Thyroid gland (tissue), 4 donors: ENCODE results near the gene PGAP3.

ENCODE experiments used
- POLR2A ChIP-seq, 2 donors: fragments of 450-650 bp; IDR thresholded peaks; one replicate each; pipeline ENCODE4 v1.6.1; 2017; ENCODE audit warnings: antibody characterized with exemption in 2 of 2, mild to moderate bottlenecking in 2 of 2, moderate library complexity in 1 of 2
- TF ChIP-seq, protein P1 (sequence below), 6 experiments: fragments of 200-600 bp in 3 of 6; fragments of 450-650 bp in 3 of 6; sonication (generic) in 3 of 6; IDR thresholded peaks; one replicate each; pipeline ENCODE4 v1.5.1; 2016 to 2019; ENCODE audit warnings: antibody characterized with exemption in 6 of 6, mild to moderate bottlenecking in 2 of 6, inconsistent platforms in 1 of 6, moderate library complexity in 1 of 6

GRCh38 chr17:39709319-39709997 lies 21.6 kb upstream of the PGAP3 start:
- TF ChIP-seq, protein P1, sequence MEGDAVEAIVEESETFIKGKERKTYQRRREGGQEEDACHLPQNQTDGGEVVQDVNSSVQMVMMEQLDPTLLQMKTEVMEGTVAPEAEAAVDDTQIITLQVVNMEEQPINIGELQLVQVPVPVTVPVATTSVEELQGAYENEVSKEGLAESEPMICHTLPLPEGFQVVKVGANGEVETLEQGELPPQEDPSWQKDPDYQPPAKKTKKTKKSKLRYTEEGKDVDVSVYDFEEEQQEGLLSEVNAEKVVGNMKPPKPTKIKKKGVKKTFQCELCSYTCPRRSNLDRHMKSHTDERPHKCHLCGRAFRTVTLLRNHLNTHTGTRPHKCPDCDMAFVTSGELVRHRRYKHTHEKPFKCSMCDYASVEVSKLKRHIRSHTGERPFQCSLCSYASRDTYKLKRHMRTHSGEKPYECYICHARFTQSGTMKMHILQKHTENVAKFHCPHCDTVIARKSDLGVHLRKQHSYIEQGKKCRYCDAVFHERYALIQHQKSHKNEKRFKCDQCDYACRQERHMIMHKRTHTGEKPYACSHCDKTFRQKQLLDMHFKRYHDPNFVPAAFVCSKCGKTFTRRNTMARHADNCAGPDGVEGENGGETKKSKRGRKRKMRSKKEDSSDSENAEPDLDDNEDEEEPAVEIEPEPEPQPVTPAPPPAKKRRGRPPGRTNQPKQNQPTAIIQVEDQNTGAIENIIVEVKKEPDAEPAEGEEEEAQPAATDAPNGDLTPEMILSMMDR (IDR thresholded peaks at IDR 0.05), result no peak
- TF ChIP-seq POLR2A (IDR thresholded peaks at IDR 0.05), result no peak
